Measurements from ENCODE around the gene RNF11.

DNA sequence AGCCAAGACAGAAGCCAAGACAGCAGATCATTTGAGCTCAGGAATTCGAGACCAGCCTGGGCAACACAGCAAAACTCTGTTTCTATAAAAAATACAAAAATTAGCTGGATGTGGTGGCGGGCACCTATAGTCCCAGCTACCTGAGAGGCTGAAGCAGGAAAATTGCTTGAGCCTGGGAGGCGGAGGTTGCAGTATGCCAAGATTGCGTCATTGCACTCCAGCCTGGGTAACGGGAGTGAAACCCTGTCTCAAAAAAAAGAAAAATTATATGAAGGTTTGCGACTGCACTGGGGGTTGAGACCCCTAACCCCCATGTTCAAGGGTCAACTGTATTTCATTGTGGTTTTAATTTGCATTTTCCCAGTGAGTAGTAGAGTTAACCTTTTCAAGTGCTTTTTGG lies 16.3 kb downstream of the RNF11 start:
- TF ChIP-seq POLR2A (IDR thresholded peaks at IDR 0.05), result no peak
- TF ChIP-seq, protein P1, sequence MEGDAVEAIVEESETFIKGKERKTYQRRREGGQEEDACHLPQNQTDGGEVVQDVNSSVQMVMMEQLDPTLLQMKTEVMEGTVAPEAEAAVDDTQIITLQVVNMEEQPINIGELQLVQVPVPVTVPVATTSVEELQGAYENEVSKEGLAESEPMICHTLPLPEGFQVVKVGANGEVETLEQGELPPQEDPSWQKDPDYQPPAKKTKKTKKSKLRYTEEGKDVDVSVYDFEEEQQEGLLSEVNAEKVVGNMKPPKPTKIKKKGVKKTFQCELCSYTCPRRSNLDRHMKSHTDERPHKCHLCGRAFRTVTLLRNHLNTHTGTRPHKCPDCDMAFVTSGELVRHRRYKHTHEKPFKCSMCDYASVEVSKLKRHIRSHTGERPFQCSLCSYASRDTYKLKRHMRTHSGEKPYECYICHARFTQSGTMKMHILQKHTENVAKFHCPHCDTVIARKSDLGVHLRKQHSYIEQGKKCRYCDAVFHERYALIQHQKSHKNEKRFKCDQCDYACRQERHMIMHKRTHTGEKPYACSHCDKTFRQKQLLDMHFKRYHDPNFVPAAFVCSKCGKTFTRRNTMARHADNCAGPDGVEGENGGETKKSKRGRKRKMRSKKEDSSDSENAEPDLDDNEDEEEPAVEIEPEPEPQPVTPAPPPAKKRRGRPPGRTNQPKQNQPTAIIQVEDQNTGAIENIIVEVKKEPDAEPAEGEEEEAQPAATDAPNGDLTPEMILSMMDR (IDR thresholded peaks at IDR 0.05), result no peak

All from esophagus squamous epithelium (tissue), 4 donors.